ENCODE data around the gene LRP6.

GRCh38 chr12:12282202-12282601 lies 15.4 kb upstream of the LRP6 start:
- TF ChIP-seq, protein P1, sequence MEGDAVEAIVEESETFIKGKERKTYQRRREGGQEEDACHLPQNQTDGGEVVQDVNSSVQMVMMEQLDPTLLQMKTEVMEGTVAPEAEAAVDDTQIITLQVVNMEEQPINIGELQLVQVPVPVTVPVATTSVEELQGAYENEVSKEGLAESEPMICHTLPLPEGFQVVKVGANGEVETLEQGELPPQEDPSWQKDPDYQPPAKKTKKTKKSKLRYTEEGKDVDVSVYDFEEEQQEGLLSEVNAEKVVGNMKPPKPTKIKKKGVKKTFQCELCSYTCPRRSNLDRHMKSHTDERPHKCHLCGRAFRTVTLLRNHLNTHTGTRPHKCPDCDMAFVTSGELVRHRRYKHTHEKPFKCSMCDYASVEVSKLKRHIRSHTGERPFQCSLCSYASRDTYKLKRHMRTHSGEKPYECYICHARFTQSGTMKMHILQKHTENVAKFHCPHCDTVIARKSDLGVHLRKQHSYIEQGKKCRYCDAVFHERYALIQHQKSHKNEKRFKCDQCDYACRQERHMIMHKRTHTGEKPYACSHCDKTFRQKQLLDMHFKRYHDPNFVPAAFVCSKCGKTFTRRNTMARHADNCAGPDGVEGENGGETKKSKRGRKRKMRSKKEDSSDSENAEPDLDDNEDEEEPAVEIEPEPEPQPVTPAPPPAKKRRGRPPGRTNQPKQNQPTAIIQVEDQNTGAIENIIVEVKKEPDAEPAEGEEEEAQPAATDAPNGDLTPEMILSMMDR (IDR thresholded peaks at IDR 0.05 in 8 of 11, conservative IDR thresholded peaks at IDR 0.05 in 3 of 11) = no peak
- TF ChIP-seq POLR2A (IDR thresholded peaks at IDR 0.05) (no peak), POLR2AphosphoS5 (IDR thresholded peaks at IDR 0.05) (no peak)
